IMR-90 (cell line): ENCODE results near the gene CFAP97D1. TPM values are rescaled to one million over a fixed set of nuclear protein-coding genes. Genes with fewer than 3 reads are reported as not detected.

Source experiments
- ATAC-seq: fragments of 200-7000 bp; cut with Tn5 transposase; 2 replicates; pipeline ENCODE4 v1.9.1; 2020; ENCODE audit warnings: low read depth, mild to moderate bottlenecking, moderate library complexity
- BruUV-seq: library from RNA; stranded (reverse); fragments of 400-500 nt; replicated peaks from 2 replicates; lab custom pipeline; 2021; lab: Mats Ljungman, UMichigan
- CTCF ChIA-PET: fragments of 300-600 bp; formaldehyde crosslinking; extraction: SDS; loops from one replicate; lab custom pipeline; 2021; ENCODE audit warnings: antibody characterized with exemption; lab: Yijun Ruan, JAX
- POLR2A ChIA-PET: fragments of 300-600 bp; sonication (Branson Sonifier 250); formaldehyde crosslinking; loops from one replicate; lab custom pipeline; 2022; ENCODE audit warnings: antibody characterized with exemption; ENCODE audit not compliant: unreplicated experiment; lab: Charles Lee
- DNase-seq: peaks from one replicate; pipeline ENCODE4 v3.0.0; 2013
- H2AFZ ChIP-seq: replicated peaks from 2 replicates; pipeline ENCODE3; 2013; ENCODE audit warnings: low read length, mild to moderate bottlenecking; ENCODE audit not compliant: poor library complexity
- H2AK5ac ChIP-seq: 2 replicates; pipeline ENCODE4 v1.6.1; 2013; ENCODE audit warnings: low read depth, low read length, inconsistent platforms
- H2AK9ac ChIP-seq: replicated peaks from 2 replicates; pipeline ENCODE3; 2013; ENCODE audit warnings: mild to moderate bottlenecking, low read depth, low read length, moderate library complexity; ENCODE audit not compliant: poor library complexity
- H2BK120ac ChIP-seq: 2 replicates; pipeline ENCODE4 v1.6.1; 2013; ENCODE audit warnings: low read depth, low read length, inconsistent platforms
- H2BK15ac ChIP-seq: 3 replicates; pipeline ENCODE4 v1.6.1; 2013; ENCODE audit warnings: low read depth, low read length, inconsistent platforms
- H2BK20ac ChIP-seq: 2 replicates; pipeline ENCODE4 v1.6.1; 2013; ENCODE audit warnings: low read depth, mild to moderate bottlenecking, inconsistent platforms, low read length, moderate library complexity
- H2BK5ac ChIP-seq: 2 replicates; pipeline ENCODE4 v1.6.1; 2013; ENCODE audit warnings: mild to moderate bottlenecking, low read depth, low read length, inconsistent platforms; ENCODE audit not compliant: poor library complexity, severe bottlenecking
- H3K14ac ChIP-seq: replicated peaks from 2 replicates; pipeline ENCODE4 v1.6.1; 2013; ENCODE audit warnings: low read depth, low read length, inconsistent platforms
- H3K18ac ChIP-seq: 2 replicates; pipeline ENCODE4 v1.6.1; 2013; ENCODE audit warnings: low read depth, low read length, control low read depth
- H3K23ac ChIP-seq: 2 replicates; pipeline ENCODE4 v1.6.1; 2013; ENCODE audit warnings: low read depth, low read length, inconsistent platforms
- H3K27ac ChIP-seq: 2 replicates; pipeline ENCODE4 v1.5.1; 2013; ENCODE audit warnings: mild to moderate bottlenecking, control low read depth, low read length; ENCODE audit not compliant: insufficient read depth
- H3K27me3 ChIP-seq: 2 replicates; pipeline ENCODE4 v1.6.1; 2013; ENCODE audit warnings: low read length; ENCODE audit not compliant: control insufficient read depth, insufficient read depth
- H3K36me3 ChIP-seq: 2 replicates; pipeline ENCODE4 v1.6.1; 2013; ENCODE audit warnings: low read length, mixed read lengths; ENCODE audit not compliant: control insufficient read depth, insufficient read depth
- H3K4ac ChIP-seq: 2 replicates; pipeline ENCODE4 v1.6.1; 2013; ENCODE audit warnings: low read depth, low read length, inconsistent platforms
- H3K4me1 ChIP-seq: 2 replicates; pipeline ENCODE4 v1.6.1; 2013; ENCODE audit warnings: low read length, mixed read lengths; ENCODE audit not compliant: control insufficient read depth, insufficient read depth
- H3K4me2 ChIP-seq: 2 replicates; pipeline ENCODE4 v1.6.1; 2013; ENCODE audit warnings: low read depth, mild to moderate bottlenecking, control low read depth, low read length, moderate library complexity
- H3K4me3 ChIP-seq: 2 replicates; pipeline ENCODE4 v1.5.1; 2013; ENCODE audit warnings: low read depth, mild to moderate bottlenecking, control low read depth, low read length, moderate library complexity; ENCODE audit not compliant: insufficient read depth
- H3K56ac ChIP-seq: 2 replicates; pipeline ENCODE4 v1.6.1; 2013; ENCODE audit warnings: low read length, inconsistent platforms; ENCODE audit not compliant: insufficient read depth; ENCODE audit errors: extremely low read depth
- H3K79me1 ChIP-seq, 2 experiments: 2 replicates each; pipeline ENCODE4 v1.6.1; 2013; ENCODE audit warnings: low read length in 2 of 2, inconsistent platforms in 1 of 2, low read depth in 1 of 2
- H3K9ac ChIP-seq: 2 replicates; pipeline ENCODE4 v1.6.1; 2013; ENCODE audit warnings: low read depth, low read length, control low read depth
- H3K9me1 ChIP-seq: 2 replicates; pipeline ENCODE4 v1.6.1; 2013; ENCODE audit warnings: low read length, inconsistent platforms; ENCODE audit not compliant: insufficient read depth
- H3K9me3 ChIP-seq: 2 replicates; pipeline ENCODE4 v1.6.1; 2013; ENCODE audit warnings: low read length; ENCODE audit not compliant: control insufficient read depth, insufficient read depth
- H4K20me1 ChIP-seq: 2 replicates; pipeline ENCODE4 v1.6.1; 2013; ENCODE audit warnings: low read length, inconsistent platforms; ENCODE audit not compliant: insufficient read depth
- H4K5ac ChIP-seq: 2 replicates; pipeline ENCODE4 v1.6.1; 2013; ENCODE audit warnings: mild to moderate bottlenecking, low read depth, low read length, control low read depth
- H4K8ac ChIP-seq, 2 experiments: 2 replicates each; pipeline ENCODE4 v1.6.1; 2013; ENCODE audit warnings: low read depth in 2 of 2, low read length in 2 of 2, control low read depth in 1 of 2, inconsistent platforms in 1 of 2
- H4K91ac ChIP-seq: 2 replicates; pipeline ENCODE4 v1.6.1; 2013; ENCODE audit warnings: low read depth, low read length, inconsistent platforms; ENCODE audit not compliant: insufficient read depth
- BHLHE40 ChIP-seq: fragments of 150-350 bp; IDR thresholded peaks from 2 replicates; pipeline ENCODE4 v1.6.1; 2016; ENCODE audit warnings: mild to moderate bottlenecking, low read depth, low read length
- CEBPB ChIP-seq: IDR thresholded peaks from 2 replicates; pipeline ENCODE4 v1.6.1; 2012; ENCODE audit warnings: low read depth, low read length, improper control_type of control experiment
- CHD1 ChIP-seq: IDR thresholded peaks from 2 replicates; pipeline ENCODE4 v1.6.1; 2012; ENCODE audit warnings: low read depth, low read length, improper control_type of control experiment
- ELK1 ChIP-seq: fragments of 150-350 bp; IDR thresholded peaks from 2 replicates; pipeline ENCODE4 v1.6.1; 2016; ENCODE audit warnings: low read depth, mild to moderate bottlenecking, low read length, moderate library complexity, borderline replicate concordance
- FOS ChIP-seq: fragments of 150-350 bp; IDR thresholded peaks from 2 replicates; pipeline ENCODE4 v1.6.1; 2016; ENCODE audit warnings: low read depth, low read length
- MAFK ChIP-seq: IDR thresholded peaks from 2 replicates; pipeline ENCODE4 v1.6.1; 2012; ENCODE audit warnings: low read depth, low read length, improper control_type of control experiment
- MAZ ChIP-seq: IDR thresholded peaks from 2 replicates; pipeline ENCODE4 v1.6.1; 2012; ENCODE audit warnings: low read depth, mild to moderate bottlenecking, low read length, improper control_type of control experiment, moderate library complexity, borderline replicate concordance
- NFE2L2 ChIP-seq: fragments of 150-350 bp; IDR thresholded peaks from 2 replicates; pipeline ENCODE4 v1.6.1; 2016; ENCODE audit warnings: low read depth, mild to moderate bottlenecking, low read length
- POLR2A ChIP-seq: IDR thresholded peaks from 2 replicates; pipeline ENCODE4 v1.6.1; 2012; ENCODE audit warnings: mild to moderate bottlenecking, low read depth, low read length
- RAD21 ChIP-seq: IDR thresholded peaks from 2 replicates; pipeline ENCODE4 v1.6.1; 2012; ENCODE audit warnings: low read length, improper control_type of control experiment
- RCOR1 ChIP-seq: IDR thresholded peaks from 2 replicates; pipeline ENCODE4 v1.6.1; 2012; ENCODE audit warnings: mild to moderate bottlenecking, low read length, improper control_type of control experiment; ENCODE audit not compliant: insufficient replicate concordance
- RFX5 ChIP-seq: IDR thresholded peaks from 2 replicates; pipeline ENCODE4 v1.8.0; 2012; ENCODE audit warnings: low read depth, mild to moderate bottlenecking, low read length, moderate library complexity
- SMC3 ChIP-seq: fragments of 150-350 bp; IDR thresholded peaks from 2 replicates; pipeline ENCODE4 v1.6.1; 2016; ENCODE audit warnings: low read depth, mild to moderate bottlenecking, antibody characterized with exemption, low read length, moderate library complexity
- USF2 ChIP-seq: fragments of 150-350 bp; IDR thresholded peaks from 2 replicates; pipeline ENCODE4 v1.6.1; 2017; ENCODE audit warnings: mild to moderate bottlenecking, antibody characterized with exemption, low read length, low read depth
- WGBS, 2 experiments: methylation state at CpG; one replicate each; pipeline versions ENCODE4 v1.1.5 to v1.1.7; 2013; ENCODE audit warnings: missing lambda C conversion rate in 2 of 2; ENCODE audit not compliant: insufficient read length in 1 of 2; ENCODE audit errors: extremely low coverage in 2 of 2; 5-methylcytosine and 5-hydroxymethylcytosine counted together
- dilution Hi-C: fragments of 300-500 bp; cut with HindIII; formaldehyde crosslinking; loops from one replicate; pipeline ENCODE4 v1.14.3; 2018; ENCODE audit warnings: low sequenced_read_pairs; ENCODE audit not compliant: unreplicated experiment
- in situ Hi-C: fragments of 300-500 bp; cut with MboI; formaldehyde crosslinking; loops from 3 replicates; pipeline ENCODE4 v1.14.3; 2019; ENCODE audit warnings: low sequenced_read_pairs, inconsistent platforms, mixed read lengths
- intact Hi-C: fragments of 100-400 bp; cut with micrococcal nuclease; formaldehyde crosslinking; loops from 2 replicates; pipeline ENCODE4 v1.10.0; 2022
- polyA plus RNA-seq, 3 experiments: library from polyadenylated mRNA; depleted of rRNA; stranded (reverse); fragments of >200 nt; gene quantifications; 2 replicates each; pipeline ENCODE4 v1.2.3, GENCODE V29; 2012; ENCODE audit warnings: low replicate concordance in 1 of 3
- total RNA-seq: library from RNA; depleted of rRNA; stranded (reverse); fragments of >200 nt; gene quantifications from 2 replicates; pipeline ENCODE4 v1.2.3, GENCODE V29; 2012

Gene CFAP97D1
- total and polyA plus RNA-seq, 2 of the 4 experiments (the other 2 are of a cell fraction) = under 0.01 TPM; not detected in 1

DNA sequence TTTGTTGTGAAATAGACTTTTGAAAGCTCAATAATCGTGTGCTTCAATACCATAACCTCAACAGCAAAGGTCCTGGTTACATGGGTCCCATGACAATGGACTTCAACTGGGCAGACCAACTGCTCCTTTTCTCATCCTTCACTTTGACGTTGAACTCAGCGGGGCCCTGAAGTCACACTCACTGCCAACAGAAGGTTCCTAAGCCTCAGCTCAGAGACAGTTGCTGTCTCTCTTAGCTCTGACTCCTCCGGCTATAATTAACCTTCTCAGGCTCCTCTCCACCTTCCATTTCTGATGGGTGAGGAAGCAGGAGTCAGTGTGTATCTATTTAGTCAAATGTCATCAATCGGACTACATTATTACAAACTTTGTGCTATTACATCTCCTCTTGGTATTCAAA lies 28.9 kb downstream of the CFAP97D1 start:
- in situ Hi-C loops (no loop called here), dilution Hi-C loops (no loop called here), intact Hi-C loops (no loop called here)
- Histone ChIP-seq H4K91ac (no peak overlapping the region), H3K4me3 (no peak overlapping the region), H3K9me1 (peaks cover under 1% of the 10 kb centered on the region; the same call in 1 of the 2 replicates), H3K4me1 (no peaks in the 10 kb centered on the region), H2BK5ac (no peak overlapping the region), H4K8ac (no peak overlapping the region), H2AK9ac (no peak overlapping the region), H3K79me1 (peaks cover under 1 to 4% of the 10 kb centered on the region in 2 experiments; a peak in 1 of 4 replicates), H2AFZ (no peak overlapping the region), H3K27ac (no peak overlapping the region), H3K9me3 (no peaks in the 10 kb centered on the region), H3K14ac (no peak overlapping the region), H3K18ac (no peak overlapping the region), H3K36me3 (peaks cover 23% of the 10 kb centered on the region), H3K9ac (no peak overlapping the region), H2BK15ac (no peak overlapping the region), H4K5ac (no peak overlapping the region), H3K27me3 (no peaks in the 10 kb centered on the region), H3K56ac (no peak overlapping the region), H3K4ac (no peak overlapping the region), H4K20me1 (no peaks in the 10 kb centered on the region), H3K4me2 (no peak overlapping the region), H2BK20ac (no peak overlapping the region), H2AK5ac (no peak overlapping the region), H2BK120ac (no peak overlapping the region), H3K23ac (no peak overlapping the region)
- ChIA-PET CTCF (no interaction called here), POLR2A (no interaction called here)
- no peak for TF ChIP-seq RFX5
- TF ChIP-seq SMC3 = no peak
- no peak for TF ChIP-seq CHD1
- TF ChIP-seq POLR2A = no peak
- no peak for TF ChIP-seq BHLHE40
- TF ChIP-seq USF2 = no peak
- no peak for TF ChIP-seq CEBPB
- TF ChIP-seq NFE2L2 = no peak
- TF ChIP-seq FOS = no peak
- no peak for TF ChIP-seq RCOR1
- TF ChIP-seq MAFK = no peak
- no peak for TF ChIP-seq ELK1
- TF ChIP-seq MAZ = no peak
- TF ChIP-seq RAD21 = no peak
- DNase-seq (no peak), ATAC-seq (no peak)
- BruUV-seq = no TSS peak
- no CpG with 5 or more reads among the region's 5 CpGs for WGBS, 2 experiments
